ENCODE results near the gene CAMK1D. TPM values are rescaled to one million over a fixed set of nuclear protein-coding genes. Genes with fewer than 3 reads are reported as not detected.
A peak's percentile ranks its signal among the peaks of the same experiment; 100 is the strongest.

The CAMK1D gene
- total RNA-seq, 1 experiment from 2014 or later, result 6.3 TPM

- no CpG with 5 or more reads among the region's 17 CpGs for WGBS (ENCODE audit: extremely low coverage, insufficient read length, low lambda C conversion rate)
- H3K27ac ChIP-seq (ENCODE audit: insufficient read length, low read depth, low read length), result no peak overlapping the region
- no peak overlapping the region for H2BK12ac ChIP-seq (ENCODE audit: insufficient read length, low read depth, low read length)
- H3K9ac ChIP-seq (ENCODE audit: extremely low read depth, insufficient read length, low read length), result no peak overlapping the region
- H3K79me2 ChIP-seq (ENCODE audit: insufficient read depth, low read length), result no peaks in the 10 kb centered on the region
- no peaks in the 10 kb centered on the region for H3K27me3 Mint-ChIP-seq (ENCODE audit: low read depth)
- no peak overlapping the region for H2AFZ ChIP-seq (ENCODE audit: low read length)
- H2BK5ac ChIP-seq (ENCODE audit: insufficient read length, low read length), result no peak overlapping the region
- peaks cover 3 to 12% (median 5%) of the 10 kb centered on the region in 3 experiments; a peak in 5 of 7 replicates for H3K36me3 Mint-ChIP-seq (ENCODE audit: insufficient read depth in 1 of 3, low read depth in 3 of 3)
- H3K18ac ChIP-seq (ENCODE audit: insufficient read length, low read depth, low read length), result no peak overlapping the region
- H3K27me3 ChIP-seq (ENCODE audit: insufficient read depth, low read length), result no peaks in the 10 kb centered on the region
- no peaks in the 10 kb centered on the region for H3K9me3 ChIP-seq (ENCODE audit: control insufficient read depth, low read depth, low read length)
- H3K56ac ChIP-seq (ENCODE audit: insufficient read length, low read depth, low read length), result no peak overlapping the region
- no peak overlapping the region for H3K14ac ChIP-seq (ENCODE audit: insufficient read depth, low read length)
- peaks cover 6 to 7% of the 10 kb centered on the region in 2 experiments for H3K9me3 Mint-ChIP-seq
- no peak overlapping the region for H2AK5ac ChIP-seq (ENCODE audit: insufficient read length, low read length)
- no peak overlapping the region for H4K91ac ChIP-seq (ENCODE audit: insufficient read length, low read depth, low read length)
- no peak overlapping the region for H3K4ac ChIP-seq (ENCODE audit: low read depth, low read length)
- peaks cover 3 to 4% of the 10 kb centered on the region in 2 experiments; a peak in 3 of 4 replicates for H3K4me1 Mint-ChIP-seq
- no peaks in the 10 kb centered on the region for H3K79me1 ChIP-seq (ENCODE audit: insufficient read depth, low read depth, low read length, poor library complexity, severe bottlenecking)
- no peaks in the 10 kb centered on the region for H3K23me2 ChIP-seq (ENCODE audit: insufficient read length, low read depth, low read length, poor library complexity, severe bottlenecking)
- H3K4me1 ChIP-seq (ENCODE audit: insufficient read depth, low read length), result no peaks in the 10 kb centered on the region
- peak overlapping the region in 1 of 3 experiments; percentile 75; a peak in 1 of 7 replicates for H3K27ac Mint-ChIP-seq
- no peak for TF ChIP-seq CTCF (conservative IDR thresholded peaks at IDR 0.05)
- H4K8ac ChIP-seq (replicated peaks; ENCODE audit: insufficient read length, low read depth, low read length), result no peak overlapping the region
- no peak overlapping the region for H3K4me3 Mint-ChIP-seq
- H2BK120ac ChIP-seq (ENCODE audit: low read depth, low read length, poor library complexity, severe bottlenecking), result no peak overlapping the region
- no peak overlapping the region for H2BK15ac ChIP-seq (ENCODE audit: low read depth, low read length)
- no peak for DNase-seq
- no peaks in the 10 kb centered on the region for H4K20me1 ChIP-seq (ENCODE audit: control insufficient read depth, insufficient read depth, insufficient read length)
- H4K5ac ChIP-seq (ENCODE audit: insufficient read length, low read depth, low read length), result no peak overlapping the region
- no peak overlapping the region for H2BK20ac ChIP-seq (ENCODE audit: low read depth, low read length, poor library complexity, severe bottlenecking)
- H3K4me2 ChIP-seq (ENCODE audit: insufficient read depth, insufficient read length, low read length), result no peak overlapping the region
- no peak overlapping the region for H3K23ac ChIP-seq (ENCODE audit: insufficient read length, low read depth, low read length)
- H3T11ph ChIP-seq (ENCODE audit: low read length), result no peak overlapping the region
Measured at GRCh38 chr10:12590675-12591659, 241.6 kb downstream of the CAMK1D start.

Measured in H9 (cell line).